IPS-18a (cell line): Measurements from ENCODE around the gene TMEM100.

Experiments
- H3K27ac ChIP-seq: one replicate; pipeline ENCODE4 v1.5.1; 2013; ENCODE audit warnings: low read length
- H3K27me3 ChIP-seq: one replicate; pipeline ENCODE4 v1.6.1; 2013; ENCODE audit warnings: mild to moderate bottlenecking, low read length; ENCODE audit not compliant: control insufficient read depth, insufficient read depth
- H3K36me3 ChIP-seq: one replicate; pipeline ENCODE4 v1.6.1; 2013; ENCODE audit warnings: low read depth, low read length; ENCODE audit not compliant: control insufficient read depth
- H3K4me1 ChIP-seq: one replicate; pipeline ENCODE4 v1.6.1; 2013; ENCODE audit warnings: low read depth, low read length; ENCODE audit not compliant: control insufficient read depth
- H3K4me3 ChIP-seq: one replicate; pipeline ENCODE4 v1.5.1; 2013; ENCODE audit warnings: low read length
- H3K9ac ChIP-seq: one replicate; pipeline ENCODE4 v1.6.1; 2013; ENCODE audit warnings: mild to moderate bottlenecking, low read length, moderate library complexity
- H3K9me3 ChIP-seq: one replicate; pipeline ENCODE4 v1.6.1; 2013; ENCODE audit warnings: low read depth, low read length; ENCODE audit not compliant: control insufficient read depth

TMEM100 gene

DNA sequence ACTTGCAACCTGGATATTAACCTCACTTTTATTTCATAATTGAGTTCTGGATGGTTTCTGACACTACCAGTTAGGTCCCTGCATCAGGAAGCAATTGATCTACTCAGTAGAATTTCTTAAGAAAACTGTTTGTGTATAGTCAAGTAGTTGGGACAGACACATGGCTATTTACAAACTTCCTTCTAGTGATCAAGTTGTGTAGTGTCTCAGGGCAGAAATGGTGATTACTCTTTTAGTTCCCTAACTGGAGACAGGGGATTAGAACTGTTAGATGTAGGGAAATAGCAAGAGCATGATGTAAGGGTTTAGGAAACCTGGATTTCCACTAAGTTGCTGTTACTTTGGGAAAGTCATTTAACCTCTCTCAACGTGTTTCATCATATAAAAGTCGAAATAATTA is 30.4 kb downstream of the TMEM100 start:
- no peaks in the 10 kb centered on the region for H3K27me3 ChIP-seq
- H3K9ac ChIP-seq = no peak overlapping the region
- H3K9me3 ChIP-seq = peaks cover 2% of the 10 kb centered on the region
- peaks cover 11% of the 10 kb centered on the region for H3K4me1 ChIP-seq
- H3K27ac ChIP-seq = no peak overlapping the region
- no peak overlapping the region for H3K4me3 ChIP-seq
- no peaks in the 10 kb centered on the region for H3K36me3 ChIP-seq

DNA sequence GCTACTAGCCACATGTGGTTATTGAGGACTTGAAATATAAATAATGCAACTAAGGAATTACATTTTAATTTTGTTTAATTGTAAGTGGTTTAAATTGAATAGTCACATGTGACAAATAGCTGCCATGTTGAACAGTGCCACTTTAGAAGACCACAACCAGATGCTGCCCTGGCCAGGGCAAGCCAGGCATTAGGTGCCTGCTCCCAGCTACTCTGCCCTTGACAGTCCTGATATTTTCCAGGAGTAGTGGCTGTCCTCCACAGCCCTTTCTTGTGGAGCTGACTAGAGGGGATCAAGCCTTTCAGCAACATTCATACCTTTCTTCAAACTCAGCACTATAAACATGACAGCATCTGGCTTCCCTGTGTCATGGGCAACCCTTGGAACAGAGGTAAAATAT is 31.0 kb downstream of the TMEM100 start:
- H3K4me3 ChIP-seq = no peak overlapping the region
- H3K27me3 ChIP-seq = no peaks in the 10 kb centered on the region
- no peak overlapping the region for H3K9ac ChIP-seq
- no peak overlapping the region for H3K27ac ChIP-seq
- H3K9me3 ChIP-seq = peaks cover 4% of the 10 kb centered on the region
- H3K4me1 ChIP-seq = peaks cover 11% of the 10 kb centered on the region
- no peaks in the 10 kb centered on the region for H3K36me3 ChIP-seq

DNA sequence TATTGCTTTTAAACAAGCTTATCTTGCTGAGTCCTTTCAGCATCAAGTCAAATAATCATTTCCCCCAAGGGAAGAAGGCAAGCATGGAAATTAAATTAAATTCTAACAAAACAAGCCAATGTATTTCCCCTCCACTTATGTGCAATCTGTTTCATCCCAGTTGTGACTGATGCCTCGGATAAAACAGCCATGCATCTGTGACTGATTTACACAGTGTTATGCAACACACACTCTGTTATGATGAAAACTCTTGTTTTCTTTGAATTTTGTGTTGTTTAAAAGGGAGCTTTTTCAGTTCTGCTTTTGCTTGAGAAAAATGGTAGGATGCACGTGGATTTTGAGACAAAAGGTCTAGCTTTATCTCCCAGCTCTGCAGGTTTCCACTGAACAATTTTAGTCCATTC is 32.6 kb downstream of the TMEM100 start:
- H3K4me3 ChIP-seq = no peak overlapping the region
- H3K9ac ChIP-seq = no peak overlapping the region
- no peak overlapping the region for H3K27ac ChIP-seq
- H3K9me3 ChIP-seq = peaks cover 4% of the 10 kb centered on the region
- H3K36me3 ChIP-seq = no peaks in the 10 kb centered on the region
- no peaks in the 10 kb centered on the region for H3K27me3 ChIP-seq
- peaks cover 10% of the 10 kb centered on the region for H3K4me1 ChIP-seq

DNA sequence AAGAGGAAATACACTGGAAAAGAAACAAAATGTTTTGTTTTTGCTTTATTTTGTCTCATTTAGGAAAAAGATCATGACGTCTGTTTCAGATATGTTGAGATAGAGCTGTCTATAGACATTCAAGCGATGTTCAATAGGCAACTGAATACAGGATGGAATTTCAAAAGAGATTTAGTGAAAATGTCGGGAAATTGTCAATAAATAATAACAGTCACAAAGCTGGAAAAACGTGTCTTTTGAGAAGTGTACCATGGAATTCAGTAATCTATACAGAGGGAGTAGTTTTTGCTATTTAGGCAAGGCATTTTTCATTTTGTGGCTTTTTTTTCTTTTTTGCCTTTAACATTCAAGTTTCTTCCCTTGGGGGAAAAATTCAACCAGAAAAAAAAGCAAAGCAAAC is 33.0 kb downstream of the TMEM100 start:
- H3K36me3 ChIP-seq = no peaks in the 10 kb centered on the region
- H3K4me1 ChIP-seq = peaks cover 6% of the 10 kb centered on the region
- H3K9ac ChIP-seq = no peak overlapping the region
- no peak overlapping the region for H3K27ac ChIP-seq
- no peak overlapping the region for H3K4me3 ChIP-seq
- H3K9me3 ChIP-seq = peaks cover 4% of the 10 kb centered on the region
- no peaks in the 10 kb centered on the region for H3K27me3 ChIP-seq

DNA sequence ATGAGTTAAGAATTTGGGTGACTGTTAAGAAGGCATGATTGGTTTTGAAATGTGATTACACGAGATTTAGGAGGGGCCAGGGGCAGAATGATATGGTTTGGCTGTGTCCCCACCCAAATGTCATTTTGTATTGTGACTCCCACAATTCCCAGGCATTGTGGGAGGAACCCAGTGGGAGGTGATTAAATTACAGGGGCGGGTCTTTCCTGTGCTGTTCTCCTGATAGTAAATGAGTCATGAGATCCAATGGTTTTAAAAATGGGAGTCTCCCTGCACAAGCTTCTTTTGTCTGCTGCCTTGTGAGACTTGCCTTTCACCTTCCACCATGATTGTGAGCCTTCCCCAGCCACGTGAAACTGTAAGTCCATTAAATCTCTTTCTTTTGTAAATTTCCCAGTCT is 34.6 kb downstream of the TMEM100 start:
- Histone ChIP-seq H3K4me3 (no peak overlapping the region), H3K4me1 (no peaks in the 10 kb centered on the region), H3K9ac (no peak overlapping the region)

DNA sequence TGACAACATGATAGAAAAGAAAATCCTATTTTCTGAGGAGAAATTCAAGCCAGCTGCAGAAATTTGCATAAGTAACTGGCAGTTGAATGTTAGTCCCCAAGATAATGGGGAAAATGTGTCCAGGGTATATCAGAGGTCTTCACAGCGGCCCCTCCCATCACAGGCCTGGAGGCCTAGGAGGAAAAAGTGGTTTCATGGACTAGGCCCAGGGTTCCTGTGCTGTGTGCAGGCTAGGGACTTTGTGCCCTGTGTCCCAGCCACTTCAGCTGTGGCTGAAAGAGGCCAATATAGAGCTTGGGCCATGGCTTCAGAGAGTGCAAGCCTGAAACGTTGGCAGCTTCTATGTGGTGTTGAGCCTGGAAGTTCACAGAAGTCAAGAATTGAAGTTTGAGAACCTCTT is 35.6 kb downstream of the TMEM100 start:
- H3K27ac ChIP-seq = no peak overlapping the region
- H3K9ac ChIP-seq = no peak overlapping the region
- no peaks in the 10 kb centered on the region for H3K27me3 ChIP-seq
- H3K36me3 ChIP-seq = no peaks in the 10 kb centered on the region
- peaks cover 4% of the 10 kb centered on the region for H3K9me3 ChIP-seq
- H3K4me1 ChIP-seq = no peaks in the 10 kb centered on the region
- no peak overlapping the region for H3K4me3 ChIP-seq

More for the DNA sequence above, 34.6 kb downstream of the TMEM100 start:
- no peaks in the 10 kb centered on the region for H3K36me3 ChIP-seq
- no peak overlapping the region for H3K27ac ChIP-seq
- peaks cover 4% of the 10 kb centered on the region for H3K9me3 ChIP-seq
- no peaks in the 10 kb centered on the region for H3K27me3 ChIP-seq

DNA sequence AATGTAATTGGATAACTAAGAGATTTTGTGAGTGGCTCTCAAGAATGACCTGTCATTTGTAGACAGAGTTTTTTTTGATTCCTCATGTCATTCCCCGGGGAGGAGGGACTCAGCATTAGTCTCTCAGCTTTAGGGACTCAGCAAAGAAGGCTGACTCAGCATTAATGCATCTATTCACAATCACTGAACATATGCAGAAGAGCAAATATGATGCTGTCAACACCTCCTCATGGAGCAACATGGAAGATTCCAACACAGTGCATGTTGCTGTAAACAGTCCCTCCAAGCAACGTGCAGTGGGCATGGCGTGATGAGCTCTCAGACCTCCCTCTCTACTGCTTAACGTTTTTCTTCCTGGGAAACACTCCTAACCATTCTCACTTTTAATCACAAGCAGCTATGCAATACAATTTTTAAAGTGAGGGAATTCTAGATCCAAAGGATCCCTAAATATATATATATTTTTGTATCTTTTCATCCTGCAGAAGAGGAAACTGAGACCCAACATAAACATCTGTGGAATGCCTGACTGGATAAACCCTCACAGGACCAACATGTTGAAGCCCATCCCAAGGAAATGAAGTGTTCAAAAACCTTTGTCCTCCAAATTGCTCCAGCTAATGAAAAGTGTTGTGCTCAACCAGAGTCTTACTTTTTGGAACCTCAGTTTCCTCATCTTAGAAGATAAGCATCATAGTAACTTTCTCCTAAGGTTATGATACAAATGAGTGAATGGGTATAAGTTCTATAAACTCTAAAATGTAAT is 38.9 kb downstream of the TMEM100 start:
- no peak overlapping the region for H3K27ac ChIP-seq
- no peak overlapping the region for H3K4me3 ChIP-seq
- H3K9ac ChIP-seq = no peak overlapping the region
- no peaks in the 10 kb centered on the region for H3K27me3 ChIP-seq
- peaks cover 4% of the 10 kb centered on the region for H3K9me3 ChIP-seq
- H3K4me1 ChIP-seq = no peaks in the 10 kb centered on the region
- no peaks in the 10 kb centered on the region for H3K36me3 ChIP-seq

DNA sequence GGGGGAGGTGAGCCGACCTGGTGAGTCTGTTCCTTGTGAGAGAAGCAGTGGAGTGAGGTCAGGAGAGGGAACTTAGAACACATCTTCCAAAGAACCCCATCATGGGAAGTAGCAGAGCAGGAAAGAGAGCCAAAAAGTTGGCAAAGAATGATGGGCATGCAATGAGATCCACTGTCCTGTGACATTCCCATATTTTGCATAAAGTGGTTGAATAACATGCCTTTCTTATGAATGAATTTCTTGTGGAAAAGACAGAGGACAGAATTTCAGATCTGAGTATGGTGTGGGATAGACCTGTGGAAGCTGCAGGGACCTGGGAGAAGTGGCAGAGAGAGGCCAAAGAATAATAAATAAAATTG is 41.3 kb downstream of the TMEM100 start:
- Histone ChIP-seq H3K36me3 (no peaks in the 10 kb centered on the region), H3K9ac (no peak overlapping the region), H3K27ac (no peak overlapping the region), H3K27me3 (no peaks in the 10 kb centered on the region), H3K4me3 (no peak overlapping the region), H3K9me3 (no peaks in the 10 kb centered on the region), H3K4me1 (no peaks in the 10 kb centered on the region)

DNA sequence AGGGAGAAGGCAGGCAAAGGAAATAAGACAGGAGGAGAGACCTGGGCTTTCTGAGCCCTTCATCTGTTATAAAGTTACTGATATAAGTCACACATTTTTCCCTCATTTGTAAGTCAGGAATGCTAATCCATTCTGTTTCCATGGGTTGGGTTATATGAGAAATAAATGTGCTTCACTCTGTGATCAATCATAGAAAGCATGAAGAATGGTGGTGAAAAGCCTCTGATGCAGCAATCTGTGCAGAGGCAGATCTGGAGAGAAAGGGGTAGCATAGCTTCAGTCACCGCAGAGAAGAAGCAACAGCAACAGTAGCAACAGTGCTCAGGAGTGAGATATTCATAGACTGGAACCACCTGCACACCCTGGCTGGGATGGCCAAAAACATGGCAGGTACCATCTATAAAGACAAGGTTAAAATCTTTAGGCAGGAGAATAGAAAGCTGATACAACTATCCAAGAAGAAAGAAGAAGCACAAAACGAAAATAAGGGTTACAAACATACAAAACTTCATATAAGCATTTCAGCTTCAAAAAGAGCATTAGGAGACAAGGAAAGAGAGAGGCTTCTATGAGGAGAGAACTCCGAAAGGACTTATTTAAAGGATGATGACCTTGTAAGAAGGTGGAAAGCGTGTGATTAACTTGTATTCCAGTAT is 41.9 kb downstream of the TMEM100 start:
- H3K9me3 ChIP-seq = no peaks in the 10 kb centered on the region
- no peaks in the 10 kb centered on the region for H3K36me3 ChIP-seq
- H3K4me1 ChIP-seq = no peaks in the 10 kb centered on the region
- H3K9ac ChIP-seq = no peak overlapping the region
- no peak overlapping the region for H3K27ac ChIP-seq
- H3K4me3 ChIP-seq = no peak overlapping the region
- no peaks in the 10 kb centered on the region for H3K27me3 ChIP-seq

DNA sequence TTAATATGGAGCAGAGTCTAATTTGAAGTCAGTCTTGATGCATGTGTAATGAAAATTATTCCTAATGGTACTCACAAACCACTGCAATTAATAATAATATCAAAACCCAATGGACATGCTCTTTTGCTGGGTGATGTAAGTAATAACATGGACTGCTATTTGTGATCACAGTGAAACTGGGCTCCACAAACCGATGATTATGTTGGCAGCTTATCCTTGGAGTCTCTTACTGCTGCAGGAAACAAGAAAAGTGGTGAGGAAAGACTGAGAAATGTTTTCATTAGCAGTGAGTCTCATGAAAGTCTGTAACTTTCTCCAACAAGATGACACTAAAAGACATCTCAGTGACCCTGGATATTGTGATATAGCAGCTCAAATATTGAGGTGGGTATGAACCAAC is 45.2 kb downstream of the TMEM100 start:
- Histone ChIP-seq H3K9ac (no peak overlapping the region), H3K4me1 (no peaks in the 10 kb centered on the region), H3K27ac (no peak overlapping the region), H3K9me3 (no peaks in the 10 kb centered on the region), H3K4me3 (no peak overlapping the region), H3K27me3 (no peaks in the 10 kb centered on the region), H3K36me3 (no peaks in the 10 kb centered on the region)

DNA sequence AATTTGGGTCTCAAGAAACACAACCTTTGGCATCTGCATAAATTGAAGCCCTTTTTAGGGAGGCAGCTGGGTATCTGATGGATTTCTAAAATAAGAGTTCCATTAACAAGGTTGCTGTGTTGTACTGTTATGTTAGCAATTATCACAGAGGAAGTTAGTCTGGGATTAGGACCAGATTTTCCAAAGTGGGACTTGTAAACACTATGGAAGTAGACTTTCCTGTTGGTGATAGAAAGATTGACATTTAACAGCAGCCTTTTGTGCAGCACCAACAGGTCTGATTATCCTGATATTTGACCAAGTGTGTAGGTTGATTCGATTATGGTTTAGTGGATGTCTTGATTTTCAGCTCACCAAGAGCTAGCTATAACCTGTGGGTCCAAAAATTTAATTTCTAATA is 46.4 kb downstream of the TMEM100 start:
- Histone ChIP-seq H3K27me3 (no peaks in the 10 kb centered on the region), H3K27ac (no peak overlapping the region), H3K9ac (no peak overlapping the region), H3K9me3 (no peaks in the 10 kb centered on the region), H3K4me1 (no peaks in the 10 kb centered on the region), H3K4me3 (no peak overlapping the region), H3K36me3 (no peaks in the 10 kb centered on the region)
